Measurements from ENCODE around the gene QRICH2. TPM values are rescaled to one million over a fixed set of nuclear protein-coding genes. Genes with fewer than 3 reads are reported as not detected.

QRICH2 gene
- total and polyA plus RNA-seq, 9 of the 15 experiments (the other 6 are each of a cell fraction or from before 2014, with no cell fraction given), result 0.03 to 1.6 (median 0.81) TPM

DNA sequence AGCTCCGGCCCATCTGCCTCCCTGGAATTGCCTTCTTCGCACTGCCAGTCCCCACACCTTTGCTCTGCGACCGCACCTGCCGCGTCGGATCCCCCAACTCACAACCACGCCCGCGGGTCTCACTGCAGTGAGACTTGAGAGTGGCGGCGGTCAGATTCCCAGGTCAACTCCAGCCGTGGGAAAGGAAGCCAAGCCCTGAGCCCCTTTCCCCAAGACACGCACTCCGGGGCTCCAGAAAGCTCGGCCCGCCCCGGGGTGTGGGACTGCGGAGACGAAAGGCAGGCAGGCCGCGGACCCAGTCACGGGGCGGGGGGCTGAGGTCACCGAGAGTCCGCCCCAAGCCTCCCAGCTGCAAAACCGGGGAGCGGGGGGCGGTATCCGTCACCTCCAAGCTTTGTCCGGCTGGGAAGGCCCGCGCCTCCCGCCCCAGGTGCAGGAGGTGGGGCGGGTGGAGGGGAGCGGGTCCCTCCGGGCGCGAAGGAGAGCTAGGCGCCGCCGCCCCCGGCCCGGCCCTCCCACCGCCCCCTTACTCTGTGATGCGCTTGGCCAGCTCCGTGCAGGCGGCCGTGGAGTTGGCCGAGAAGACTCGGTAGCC, 45.0 kb upstream of the QRICH2 start (continued):
- TF ChIP-seq KAT7 (CRISPR knock-in tag; IDR thresholded peaks at IDR 0.05; ENCODE audit: borderline replicate concordance) (0 out of 2 replicates have a peak, but pooled peaks have one; percentile 35), NR2C2 (CRISPR knock-in tag; IDR thresholded peaks at IDR 0.05) (no peak), NR2C2 (tag; IDR thresholded peaks at IDR 0.05) (no peak), RB1 (IDR thresholded peaks at IDR 0.05; ENCODE audit: low read depth) (no peak), CBX1 (IDR thresholded peaks at IDR 0.05; ENCODE audit: low read depth) (no peak), XRCC5 (IDR thresholded peaks at IDR 0.05; ENCODE audit: low read depth, low read length) (no peak), RBM34 (IDR thresholded peaks at IDR 0.05; ENCODE audit: borderline replicate concordance, insufficient read depth, low read length) (no peak), PURB (CRISPR knock-in tag; IDR thresholded peaks at IDR 0.05; ENCODE audit: low read depth) (no peak), FOXK2 (conservative IDR thresholded peaks at IDR 0.05 in 1 of 2, IDR thresholded peaks at IDR 0.05 in 1 of 2; ENCODE audit: low read depth in 2 of 2) (no peak), WHSC1 (IDR thresholded peaks at IDR 0.05; ENCODE audit: low read length) (no peak), CC2D1A (IDR thresholded peaks at IDR 0.05) (no peak), SP2 (IDR thresholded peaks at IDR 0.05; ENCODE audit: extremely low read depth, low read depth, low read length, poor library complexity, severe bottlenecking) (no peak), SAP30 (IDR thresholded peaks at IDR 0.05; ENCODE audit: borderline replicate concordance, insufficient read depth, low read depth, low read length, poor library complexity, severe bottlenecking) (no peak), ZBTB7A (IDR thresholded peaks at IDR 0.05; ENCODE audit: borderline replicate concordance, control insufficient read depth, low read depth, low read length) (peak; percentile 68; the same call in 1 of the 2 replicates), ZNF766 (CRISPR knock-in tag; conservative IDR thresholded peaks at IDR 0.05) (no peak), MBD2 (IDR thresholded peaks at IDR 0.05; ENCODE audit: borderline replicate concordance, low read depth) (no peak), ATF1 (CRISPR knock-in tag; IDR thresholded peaks at IDR 0.05) (no peak), ATF1 (tag; IDR thresholded peaks at IDR 0.05) (no peak), NR2F6 (CRISPR knock-in tag; IDR thresholded peaks at IDR 0.05) (no peak), ZNF175 (CRISPR knock-in tag; IDR thresholded peaks at IDR 0.05; ENCODE audit: low read depth) (no peak)
- TF ChIP-seq, protein P1, sequence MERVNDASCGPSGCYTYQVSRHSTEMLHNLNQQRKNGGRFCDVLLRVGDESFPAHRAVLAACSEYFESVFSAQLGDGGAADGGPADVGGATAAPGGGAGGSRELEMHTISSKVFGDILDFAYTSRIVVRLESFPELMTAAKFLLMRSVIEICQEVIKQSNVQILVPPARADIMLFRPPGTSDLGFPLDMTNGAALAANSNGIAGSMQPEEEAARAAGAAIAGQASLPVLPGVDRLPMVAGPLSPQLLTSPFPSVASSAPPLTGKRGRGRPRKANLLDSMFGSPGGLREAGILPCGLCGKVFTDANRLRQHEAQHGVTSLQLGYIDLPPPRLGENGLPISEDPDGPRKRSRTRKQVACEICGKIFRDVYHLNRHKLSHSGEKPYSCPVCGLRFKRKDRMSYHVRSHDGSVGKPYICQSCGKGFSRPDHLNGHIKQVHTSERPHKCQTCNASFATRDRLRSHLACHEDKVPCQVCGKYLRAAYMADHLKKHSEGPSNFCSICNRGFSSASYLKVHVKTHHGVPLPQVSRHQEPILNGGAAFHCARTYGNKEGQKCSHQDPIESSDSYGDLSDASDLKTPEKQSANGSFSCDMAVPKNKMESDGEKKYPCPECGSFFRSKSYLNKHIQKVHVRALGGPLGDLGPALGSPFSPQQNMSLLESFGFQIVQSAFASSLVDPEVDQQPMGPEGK (CRISPR knock-in tag; IDR thresholded peaks at IDR 0.05; ENCODE audit: borderline replicate concordance), result no peak
- TF ChIP-seq, protein P2, sequence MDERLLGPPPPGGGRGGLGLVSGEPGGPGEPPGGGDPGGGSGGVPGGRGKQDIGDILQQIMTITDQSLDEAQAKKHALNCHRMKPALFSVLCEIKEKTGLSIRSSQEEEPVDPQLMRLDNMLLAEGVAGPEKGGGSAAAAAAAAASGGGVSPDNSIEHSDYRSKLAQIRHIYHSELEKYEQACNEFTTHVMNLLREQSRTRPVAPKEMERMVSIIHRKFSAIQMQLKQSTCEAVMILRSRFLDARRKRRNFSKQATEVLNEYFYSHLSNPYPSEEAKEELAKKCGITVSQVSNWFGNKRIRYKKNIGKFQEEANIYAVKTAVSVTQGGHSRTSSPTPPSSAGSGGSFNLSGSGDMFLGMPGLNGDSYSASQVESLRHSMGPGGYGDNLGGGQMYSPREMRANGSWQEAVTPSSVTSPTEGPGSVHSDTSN (CRISPR knock-in tag; IDR thresholded peaks at IDR 0.05; ENCODE audit: low read depth), result no peak
- TF ChIP-seq, protein P2 (tag; conservative IDR thresholded peaks at IDR 0.05; ENCODE audit: low read depth), result no peak
- TF ChIP-seq, protein P3, sequence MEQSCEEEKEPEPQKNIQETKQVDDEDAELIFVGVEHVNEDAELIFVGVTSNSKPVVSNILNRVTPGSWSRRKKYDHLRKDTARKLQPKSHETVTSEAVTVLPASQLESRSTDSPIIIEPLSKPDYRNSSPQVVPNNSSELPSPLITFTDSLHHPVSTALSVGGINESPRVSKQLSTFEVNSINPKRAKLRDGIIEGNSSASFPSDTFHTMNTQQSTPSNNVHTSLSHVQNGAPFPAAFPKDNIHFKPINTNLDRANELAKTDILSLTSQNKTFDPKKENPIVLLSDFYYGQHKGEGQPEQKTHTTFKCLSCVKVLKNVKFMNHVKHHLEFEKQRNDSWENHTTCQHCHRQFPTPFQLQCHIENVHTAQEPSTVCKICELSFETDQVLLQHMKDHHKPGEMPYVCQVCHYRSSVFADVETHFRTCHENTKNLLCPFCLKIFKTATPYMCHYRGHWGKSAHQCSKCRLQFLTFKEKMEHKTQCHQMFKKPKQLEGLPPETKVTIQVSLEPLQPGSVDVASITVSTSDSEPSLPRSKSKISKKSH (CRISPR knock-in tag; IDR thresholded peaks at IDR 0.05), result no peak

Data from K562 (cell line).